ENCODE results near the gene SRSF12. TPM values are rescaled to one million over a fixed set of nuclear protein-coding genes. Genes with fewer than 3 reads are reported as not detected.

SRSF12 gene
- total RNA-seq, 1 experiment from 2014 or later = not detected

- DNase-seq = peak; percentile 73
Observed at GRCh38 chr6:89146718-89147700, 29.1 kb upstream of the SRSF12 start.

GRCh38 chr6:89145956-89146717, 28.3 kb upstream of the SRSF12 start, which contains the start of gene PM20D2:
Gene PM20D2, plus strand, starts transcription at chr6:89146055. Its CDS starts 90 bp downstream, at chr6:89146145.
- Histone ChIP-seq H3K4me2 (ENCODE audit: low read depth, low read length, poor library complexity, severe bottlenecking) (peak within 1 kb of the TSS; percentile 87), H3K79me2 (ENCODE audit: low read length) (peaks cover 47% of the 10 kb centered on the region), H4K20me1 (ENCODE audit: insufficient read depth, low read depth, low read length) (no peaks in the 10 kb centered on the region), H2AFZ (ENCODE audit: low read length) (peak within 1 kb of the TSS; percentile 97), H3K4me3 (ENCODE audit: low read length) (peak within 1 kb of the TSS; percentile 79), H3K9ac (ENCODE audit: low read length) (peak within 1 kb of the TSS; percentile 94), H3K9me3 (ENCODE audit: low read length) (no peaks in the 10 kb centered on the region), H3K4me1 (ENCODE audit: low read length) (peaks cover 26% of the 10 kb centered on the region), H3K27me3 (ENCODE audit: low read length) (no peaks in the 10 kb centered on the region), H3K36me3 (ENCODE audit: insufficient read depth, low read length) (peaks cover 15% of the 10 kb centered on the region; the same call in 1 of the 2 replicates), H3K9me2 (replicated peaks; ENCODE audit: insufficient read depth, low read length) (no peaks in the 10 kb centered on the region), H3K27ac (ENCODE audit: low read length) (peak within 1 kb of the TSS; percentile 65)
- DNase-seq = peak; percentile 92

More at GRCh38 chr6:89146718-89147700, 29.1 kb upstream of the SRSF12 start:
- Histone ChIP-seq H3K79me2 (ENCODE audit: low read length) (peaks cover 56% of the 10 kb centered on the region), H3K36me3 (ENCODE audit: insufficient read depth, low read length) (peaks cover 19% of the 10 kb centered on the region; the same call in 1 of the 2 replicates), H3K9me2 (replicated peaks; ENCODE audit: insufficient read depth, low read length) (no peaks in the 10 kb centered on the region), H3K27me3 (ENCODE audit: low read length) (no peaks in the 10 kb centered on the region), H3K9ac (ENCODE audit: low read length) (peak overlapping the region; percentile 94), H3K4me2 (ENCODE audit: low read depth, low read length, poor library complexity, severe bottlenecking) (peak overlapping the region; percentile 87), H4K20me1 (ENCODE audit: insufficient read depth, low read depth, low read length) (no peaks in the 10 kb centered on the region), H3K9me3 (ENCODE audit: low read length) (no peaks in the 10 kb centered on the region), H3K4me3 (ENCODE audit: low read length) (peak overlapping the region; percentile 79), H3K4me1 (ENCODE audit: low read length) (peaks cover 26% of the 10 kb centered on the region), H2AFZ (ENCODE audit: low read length) (peak overlapping the region; percentile 97; the same call in 1 of the 2 replicates), H3K27ac (ENCODE audit: low read length) (peak overlapping the region; percentile 65)

GRCh38 chr6:89145091-89145955, 27.5 kb upstream of the SRSF12 start:
- peak; percentile 84 for DNase-seq
- Histone ChIP-seq H3K9ac (ENCODE audit: low read length) (peak overlapping the region; percentile 94), H3K9me2 (replicated peaks; ENCODE audit: insufficient read depth, low read length) (no peaks in the 10 kb centered on the region)

GRCh38 chr6:89144354-89144906, 26.6 kb upstream of the SRSF12 start:
- Histone ChIP-seq H4K20me1 (ENCODE audit: insufficient read depth, low read depth, low read length) (no peaks in the 10 kb centered on the region), H3K4me1 (ENCODE audit: low read length) (peaks cover 26% of the 10 kb centered on the region), H3K79me2 (ENCODE audit: low read length) (peaks cover 38% of the 10 kb centered on the region), H3K4me3 (ENCODE audit: low read length) (peak overlapping the region; percentile 79), H3K9me2 (replicated peaks; ENCODE audit: insufficient read depth, low read length) (no peaks in the 10 kb centered on the region), H3K4me2 (ENCODE audit: low read depth, low read length, poor library complexity, severe bottlenecking) (peak overlapping the region; percentile 87), H3K9me3 (ENCODE audit: low read length) (no peaks in the 10 kb centered on the region), H3K36me3 (ENCODE audit: insufficient read depth, low read length) (peaks cover 7% of the 10 kb centered on the region; the same call in 1 of the 2 replicates), H3K9ac (ENCODE audit: low read length) (peak overlapping the region; percentile 94), H3K27ac (ENCODE audit: low read length) (no peak overlapping the region), H3K27me3 (ENCODE audit: low read length) (no peaks in the 10 kb centered on the region), H2AFZ (ENCODE audit: low read length) (peak overlapping the region; percentile 25; the same call in 1 of the 2 replicates)
- DNase-seq = no peak

More at GRCh38 chr6:89145091-89145955, 27.5 kb upstream of the SRSF12 start:
- H3K27me3 ChIP-seq (ENCODE audit: low read length) = no peaks in the 10 kb centered on the region
- peak overlapping the region; percentile 97 for H2AFZ ChIP-seq (ENCODE audit: low read length)
- H3K27ac ChIP-seq (ENCODE audit: low read length) = peak overlapping the region; percentile 65
- peak overlapping the region; percentile 87 for H3K4me2 ChIP-seq (ENCODE audit: low read depth, low read length, poor library complexity, severe bottlenecking)
- peaks cover 47% of the 10 kb centered on the region for H3K79me2 ChIP-seq (ENCODE audit: low read length)
- peaks cover 15% of the 10 kb centered on the region; the same call in 1 of the 2 replicates for H3K36me3 ChIP-seq (ENCODE audit: insufficient read depth, low read length)
- peaks cover 26% of the 10 kb centered on the region for H3K4me1 ChIP-seq (ENCODE audit: low read length)
- peak overlapping the region; percentile 79 for H3K4me3 ChIP-seq (ENCODE audit: low read length)
- H3K9me3 ChIP-seq (ENCODE audit: low read length) = no peaks in the 10 kb centered on the region
- no peaks in the 10 kb centered on the region for H4K20me1 ChIP-seq (ENCODE audit: insufficient read depth, low read depth, low read length)

GRCh38 chr6:89140347-89141156, 22.7 kb upstream of the SRSF12 start:
- Histone ChIP-seq H3K4me1 (ENCODE audit: low read length) (peaks cover 12% of the 10 kb centered on the region), H2AFZ (ENCODE audit: low read length) (no peak overlapping the region), H3K36me3 (ENCODE audit: insufficient read depth, low read length) (no peaks in the 10 kb centered on the region), H3K9ac (ENCODE audit: low read length) (no peak overlapping the region), H3K79me2 (ENCODE audit: low read length) (peaks cover 1% of the 10 kb centered on the region; the same call in 1 of the 2 replicates), H3K4me3 (ENCODE audit: low read length) (no peak overlapping the region), H3K4me2 (ENCODE audit: low read depth, low read length, poor library complexity, severe bottlenecking) (no peak overlapping the region), H3K27me3 (ENCODE audit: low read length) (0 out of 2 replicates have a peak, but pooled peaks cover 2% of the 10 kb centered on the region), H3K9me2 (replicated peaks; ENCODE audit: insufficient read depth, low read length) (no peaks in the 10 kb centered on the region), H4K20me1 (ENCODE audit: insufficient read depth, low read depth, low read length) (no peaks in the 10 kb centered on the region), H3K9me3 (ENCODE audit: low read length) (no peaks in the 10 kb centered on the region), H3K27ac (ENCODE audit: low read length) (no peak overlapping the region)
- no peak for DNase-seq

- Histone ChIP-seq H3K9me3 (ENCODE audit: low read length) (no peaks in the 10 kb centered on the region), H3K4me1 (ENCODE audit: low read length) (peaks cover 6% of the 10 kb centered on the region), H3K9me2 (replicated peaks; ENCODE audit: insufficient read depth, low read length) (no peaks in the 10 kb centered on the region), H3K4me3 (ENCODE audit: low read length) (no peak overlapping the region), H3K27me3 (ENCODE audit: low read length) (0 out of 2 replicates have a peak, but pooled peaks cover 2% of the 10 kb centered on the region), H2AFZ (ENCODE audit: low read length) (no peak overlapping the region), H3K36me3 (ENCODE audit: insufficient read depth, low read length) (no peaks in the 10 kb centered on the region), H4K20me1 (ENCODE audit: insufficient read depth, low read depth, low read length) (no peaks in the 10 kb centered on the region), H3K79me2 (ENCODE audit: low read length) (no peaks in the 10 kb centered on the region), H3K4me2 (ENCODE audit: low read depth, low read length, poor library complexity, severe bottlenecking) (no peak overlapping the region), H3K27ac (ENCODE audit: low read length) (no peak overlapping the region), H3K9ac (ENCODE audit: low read length) (no peak overlapping the region)
- no peak for DNase-seq
Observed at GRCh38 chr6:89139509-89140346, 21.9 kb upstream of the SRSF12 start.

All from Karpas-422 (cell line).